ENCODE data around the gene NUDCD3. TPM values are rescaled to one million over a fixed set of nuclear protein-coding genes. Genes with fewer than 3 reads are reported as not detected.

NUDCD3 gene
- total RNA-seq, 1 experiment from 2014 or later, result 71.9 TPM

- H3K36me3 Mint-ChIP-seq (ENCODE audit: insufficient read depth in 1 of 3, low read depth in 3 of 3), result peaks cover 12 to 45% (median 26%) of the 10 kb centered on the region in 3 experiments; a peak in 6 of 7 replicates
- no peaks in the 10 kb centered on the region for H3K79me1 ChIP-seq (ENCODE audit: insufficient read depth, low read depth, low read length, poor library complexity, severe bottlenecking)
- no peak for TF ChIP-seq CTCF (conservative IDR thresholded peaks at IDR 0.05)
These were observed 102.1 kb downstream of the NUDCD3 start for GRCh38 chr7:44388089-44388970.

More at GRCh38 chr7:44388089-44388970, 102.1 kb downstream of the NUDCD3 start:
- Mint-ChIP-seq H3K9me3 (no peaks in the 10 kb centered on the region), H3K4me1 (no peaks in the 10 kb centered on the region), H3K27ac (no peak overlapping the region; a peak in 1 of 7 replicates), H3K4me3 (no peak overlapping the region), H3K27me3 (ENCODE audit: low read depth) (no peaks in the 10 kb centered on the region)
- H3K23ac ChIP-seq (ENCODE audit: insufficient read length, low read depth, low read length), result no peak overlapping the region
- no CpG with 5 or more reads among the region's 14 CpGs for WGBS (ENCODE audit: extremely low coverage, insufficient read length, low lambda C conversion rate)
- no peak overlapping the region for H3K27ac ChIP-seq (ENCODE audit: insufficient read length, low read depth, low read length)
- H3K79me2 ChIP-seq (ENCODE audit: insufficient read depth, low read length), result no peaks in the 10 kb centered on the region
- no peaks in the 10 kb centered on the region for H3K23me2 ChIP-seq (ENCODE audit: insufficient read length, low read depth, low read length, poor library complexity, severe bottlenecking)
- no peak overlapping the region for H2AK5ac ChIP-seq (ENCODE audit: insufficient read length, low read length)
- DNase-seq, result peak; percentile 14
- no peaks in the 10 kb centered on the region for H3K4me1 ChIP-seq (ENCODE audit: insufficient read depth, low read length)
- no peaks in the 10 kb centered on the region for H3K9me3 ChIP-seq (ENCODE audit: control insufficient read depth, low read depth, low read length)
- H3K4me2 ChIP-seq (ENCODE audit: insufficient read depth, insufficient read length, low read length), result no peak overlapping the region
- H4K91ac ChIP-seq (ENCODE audit: insufficient read length, low read depth, low read length), result no peak overlapping the region
- H2BK15ac ChIP-seq (ENCODE audit: low read depth, low read length), result no peak overlapping the region
- H3K9ac ChIP-seq (ENCODE audit: extremely low read depth, insufficient read length, low read length), result no peak overlapping the region
- H2BK120ac ChIP-seq (ENCODE audit: low read depth, low read length, poor library complexity, severe bottlenecking), result no peak overlapping the region
- H3K4ac ChIP-seq (ENCODE audit: low read depth, low read length), result no peak overlapping the region
- H3K18ac ChIP-seq (ENCODE audit: insufficient read length, low read depth, low read length), result no peak overlapping the region
- H2AFZ ChIP-seq (ENCODE audit: low read length), result no peak overlapping the region
- H2BK5ac ChIP-seq (ENCODE audit: insufficient read length, low read length), result no peak overlapping the region
- H2BK12ac ChIP-seq (ENCODE audit: insufficient read length, low read depth, low read length), result no peak overlapping the region
- H4K5ac ChIP-seq (ENCODE audit: insufficient read length, low read depth, low read length), result no peak overlapping the region
- H3K27me3 ChIP-seq (ENCODE audit: insufficient read depth, low read length), result no peaks in the 10 kb centered on the region
- no peak overlapping the region for H3T11ph ChIP-seq (ENCODE audit: low read length)
- no peak overlapping the region for H4K8ac ChIP-seq (replicated peaks; ENCODE audit: insufficient read length, low read depth, low read length)
- no peak overlapping the region for H3K14ac ChIP-seq (ENCODE audit: insufficient read depth, low read length)
- no peaks in the 10 kb centered on the region for H4K20me1 ChIP-seq (ENCODE audit: control insufficient read depth, insufficient read depth, insufficient read length)
- H3K56ac ChIP-seq (ENCODE audit: insufficient read length, low read depth, low read length), result no peak overlapping the region
- H2BK20ac ChIP-seq (ENCODE audit: low read depth, low read length, poor library complexity, severe bottlenecking), result no peak overlapping the region

All from H9 (cell line).